Sigmoid colon (tissue), 7 donors: ENCODE data around the gene MYH13. TPM values are rescaled to one million over a fixed set of nuclear protein-coding genes. Genes with fewer than 3 reads are reported as not detected.

Experiments
- DNase-seq: peaks from one replicate; pipeline ENCODE4 v3.0.0-alpha.2; 2019
- H3K27ac ChIP-seq, 4 donors: fragments of 200-600 bp; sonication (generic); one replicate each; pipeline ENCODE4 v1.5.1; 2016 to 2019; ENCODE audit warnings: mild to moderate bottlenecking in 1 of 4
- H3K27me3 ChIP-seq, 3 donors: fragments of 200-600 bp; sonication (generic); one replicate each; pipeline ENCODE4 v1.5.1; 2019; ENCODE audit warnings: mild to moderate bottlenecking in 1 of 3
- H3K36me3 ChIP-seq, 4 donors: fragments of 200-600 bp; sonication (generic); one replicate each; pipeline ENCODE4 v1.5.1; 2016 to 2019
- H3K4me1 ChIP-seq, 4 donors: fragments of 200-600 bp; sonication (generic); one replicate each; pipeline ENCODE4 v1.5.1; 2017 to 2019
- H3K4me3 ChIP-seq, 4 donors: fragments of 200-600 bp; sonication (generic); one replicate each; pipeline ENCODE4 v1.5.1; 2017 to 2019; ENCODE audit warnings: mild to moderate bottlenecking in 2 of 4, moderate library complexity in 1 of 4
- H3K9me3 ChIP-seq, 4 donors: fragments of 200-600 bp in 3 of 4; sonication (generic) in 3 of 4; one replicate each; pipeline versions ENCODE4 v1.5.1 to v1.6.1; 2013 to 2019
- CTCF ChIP-seq, 4 experiments: fragments of 450-650 bp in 3 of 4; fragments of 200-600 bp in 1 of 4; IDR thresholded peaks; one replicate each; pipeline ENCODE4 v1.5.1; 2016 to 2019; ENCODE audit warnings: antibody characterized with exemption in 4 of 4, mild to moderate bottlenecking in 3 of 4, moderate library complexity in 2 of 4
- EP300 ChIP-seq, 4 donors: sonication (generic); formaldehyde crosslinking; IDR thresholded peaks; one replicate each; pipeline ENCODE4 v1.6.1; 2017; ENCODE audit warnings: antibody characterized with exemption in 4 of 4
- POLR2A ChIP-seq, 2 donors: fragments of 450-650 bp; IDR thresholded peaks; one replicate each; pipeline ENCODE4 v1.6.1; 2016; ENCODE audit warnings: antibody characterized with exemption in 2 of 2, mild to moderate bottlenecking in 2 of 2, moderate library complexity in 2 of 2
- POLR2AphosphoS5 ChIP-seq, 4 donors: sonication (generic); formaldehyde crosslinking; IDR thresholded peaks; one replicate each; pipeline ENCODE4 v1.6.1; 2017; ENCODE audit warnings: antibody characterized with exemption in 4 of 4
- WGBS, 2 donors: extraction: QIAGEN DNeasy Blood & Tissue Kit; methylation state at CpG; one replicate each; pipeline ENCODE4 v1.1.7; 2013; 5-methylcytosine and 5-hydroxymethylcytosine counted together
- intact Hi-C: fragments of 100-400 bp; cut with DNase I; formaldehyde crosslinking; loops from one replicate; pipeline ENCODE4 v1.15.1; 2023
- polyA plus RNA-seq, 3 donors: library from polyadenylated mRNA; stranded (reverse); fragments of 200-250 nt; gene quantifications; one replicate each; pipeline ENCODE4 v1.2.3, GENCODE V29; 2013
- total RNA-seq, 4 donors: library from RNA; depleted of rRNA; stranded (reverse); fragments of >200 nt; gene quantifications; one replicate each; pipeline ENCODE4 v1.1.0, GENCODE V29; 2016
- donor health status: healthy with polysubstance abuse.
- donor health status: Bipolar disorder and iron deficiency.
- donor health status: healthy.

MYH13 gene
- total and polyA plus RNA-seq, 7 donors = 0.06 TPM; not detected in 6

- WGBS, 2 donors = 82 to 83% methylated on average over 4 of the region's 4 CpGs
- Histone ChIP-seq H3K4me3 (no peak overlapping the region), H3K36me3 (no peaks in the 10 kb centered on the region), H3K27ac (no peak overlapping the region), H3K27me3 (no peaks in the 10 kb centered on the region), H3K4me1 (no peaks in the 10 kb centered on the region), H3K9me3 (no peaks in the 10 kb centered on the region)
- no peak for TF ChIP-seq CTCF (IDR thresholded peaks at IDR 0.05)
- no peak for TF ChIP-seq EP300 (IDR thresholded peaks at IDR 0.05)
- TF ChIP-seq POLR2AphosphoS5 (IDR thresholded peaks at IDR 0.05) = no peak
- no peak for TF ChIP-seq POLR2A (IDR thresholded peaks at IDR 0.05)
- intact Hi-C loops = no loop called here
- no peak for DNase-seq
Observed at GRCh38 chr17:10325031-10325695, 47.6 kb downstream of the MYH13 start.

- no peaks in the 10 kb centered on the region for H3K27me3 ChIP-seq
- H3K36me3 ChIP-seq = no peaks in the 10 kb centered on the region
- TF ChIP-seq POLR2AphosphoS5 (IDR thresholded peaks at IDR 0.05) (no peak), EP300 (IDR thresholded peaks at IDR 0.05) (no peak), POLR2A (IDR thresholded peaks at IDR 0.05) (no peak), CTCF (IDR thresholded peaks at IDR 0.05) (no peak)
- WGBS, 2 donors = 83 to 86% methylated on average over 11 of the region's 11 CpGs
- H3K4me1 ChIP-seq = no peaks in the 10 kb centered on the region
- DNase-seq = no peak
- no peak overlapping the region for H3K4me3 ChIP-seq
- H3K9me3 ChIP-seq = no peaks in the 10 kb centered on the region
- intact Hi-C loops = no loop called here
- H3K27ac ChIP-seq = no peak overlapping the region
Observed at GRCh38 chr17:10323812-10324610, 48.8 kb downstream of the MYH13 start.

GRCh38 chr17:10318535-10318934 lies 54.3 kb downstream of the MYH13 start:
- WGBS, 2 donors = 59 to 76% methylated on average over 9 of the region's 9 CpGs
- peaks cover 0 to 7% (median 0%) of the 10 kb centered on the region in 4 donors for H3K4me1 ChIP-seq
- H3K4me3 ChIP-seq = no peak overlapping the region
- intact Hi-C loops = no loop called here
- no peaks in the 10 kb centered on the region for H3K27me3 ChIP-seq
- TF ChIP-seq POLR2AphosphoS5 (IDR thresholded peaks at IDR 0.05) (no peak), EP300 (IDR thresholded peaks at IDR 0.05) (no peak), CTCF (IDR thresholded peaks at IDR 0.05) (no peak), POLR2A (IDR thresholded peaks at IDR 0.05) (no peak)
- H3K36me3 ChIP-seq = no peaks in the 10 kb centered on the region
- DNase-seq = no peak
- H3K27ac ChIP-seq = no peak overlapping the region
- H3K9me3 ChIP-seq = no peaks in the 10 kb centered on the region

GRCh38 chr17:10317543-10317834 lies 55.3 kb downstream of the MYH13 start:
- no peaks in the 10 kb centered on the region for H3K9me3 ChIP-seq
- no peak overlapping the region for H3K27ac ChIP-seq
- no peak overlapping the region for H3K4me3 ChIP-seq
- peaks cover 0 to 7% (median 0%) of the 10 kb centered on the region in 4 donors for H3K4me1 ChIP-seq
- 69 to 81% methylated on average over 5 of the region's 5 CpGs for WGBS, 2 donors
- H3K36me3 ChIP-seq = no peaks in the 10 kb centered on the region
- no peaks in the 10 kb centered on the region for H3K27me3 ChIP-seq
- DNase-seq = no peak
- intact Hi-C loops = no loop called here
- TF ChIP-seq CTCF (IDR thresholded peaks at IDR 0.05) (no peak), POLR2AphosphoS5 (IDR thresholded peaks at IDR 0.05) (no peak), POLR2A (IDR thresholded peaks at IDR 0.05) (no peak), EP300 (IDR thresholded peaks at IDR 0.05) (no peak)
